Common myeloid progenitor, CD34-positive (primary cell): ENCODE data around the gene SPTY2D1.
"Not testable (repeated sequence)": the region's sequence is repeated elsewhere in the genome, so short reads cannot be mapped to it uniquely, and the experiment has no call there.

Experiments
- CTCF ChIA-PET: fragments of 350-600 bp; sonication (Branson Sonifier 250); formaldehyde crosslinking; loops from one replicate; lab custom pipeline; 2021; ENCODE audit warnings: antibody characterized with exemption; lab: Charles Lee
- POLR2A ChIA-PET: fragments of 350-600 bp; sonication (Branson Sonifier 250); formaldehyde crosslinking; loops from one replicate; lab custom pipeline; 2021; ENCODE audit warnings: antibody characterized with exemption; lab: Charles Lee
- DNase-seq, 3 donors: peaks; one replicate each; pipeline versions ENCODE4 v3.0.0 to v3.0.0-alpha.2; 2013
- H3K27ac ChIP-seq, 2 experiments: 1 replicate in 1 of 2; 2 replicates in 1 of 2; pipeline ENCODE4 v1.7.0; 2013; ENCODE audit warnings: inconsistent platforms in 2 of 2, low read length in 2 of 2, mild to moderate bottlenecking in 2 of 2, low read depth in 1 of 2, moderate library complexity in 1 of 2; ENCODE audit not compliant: severe bottlenecking in 2 of 2, insufficient read depth in 1 of 2, poor library complexity in 1 of 2
- H3K27me3 ChIP-seq, 5 experiments: replicated peaks in 2 of 5; 1 replicate in 3 of 5; 2 replicates in 2 of 5; pipeline versions ENCODE4 v1.6.1 to v1.7.0; 2013; ENCODE audit warnings: low read length in 4 of 5, mild to moderate bottlenecking in 2 of 5, moderate library complexity in 2 of 5, inconsistent platforms in 1 of 5; ENCODE audit not compliant: insufficient read depth in 5 of 5, control insufficient read depth in 4 of 5
- H3K36me3 ChIP-seq, 4 experiments: 1 replicate in 2 of 4; 2 replicates in 2 of 4; pipeline versions ENCODE4 v1.6.1 to v1.7.0; 2013; ENCODE audit warnings: low read length in 3 of 4, control low read depth in 1 of 4, mild to moderate bottlenecking in 1 of 4; ENCODE audit not compliant: control insufficient read depth in 4 of 4, insufficient read depth in 4 of 4
- H3K4me1 ChIP-seq, 4 experiments: 1 replicate in 3 of 4; 2 replicates in 1 of 4; pipeline versions ENCODE4 v1.6.1 to v1.7.1; 2013; ENCODE audit warnings: low read length in 3 of 4, mild to moderate bottlenecking in 3 of 4, control low read depth in 1 of 4, inconsistent platforms in 1 of 4, moderate library complexity in 1 of 4; ENCODE audit not compliant: control insufficient read depth in 4 of 4, insufficient read depth in 4 of 4; ENCODE audit errors: control extremely low read depth in 1 of 4
- H3K4me3 ChIP-seq, 7 experiments: 1 replicate in 4 of 7; 2 replicates in 3 of 7; pipeline versions ENCODE4 v1.5.1 to v1.7.0; 2013; ENCODE audit warnings: mild to moderate bottlenecking in 7 of 7, low read length in 6 of 7, moderate library complexity in 6 of 7, inconsistent platforms in 2 of 7, low read depth in 2 of 7, control low read depth in 1 of 7; ENCODE audit not compliant: insufficient read depth in 4 of 7, control insufficient read depth in 1 of 7; ENCODE audit errors: extremely low read depth in 1 of 7
- H3K9me3 ChIP-seq, 5 experiments: 1 replicate in 4 of 5; 2 replicates in 1 of 5; pipeline versions ENCODE4 v1.6.1 to v1.7.1; 2013; ENCODE audit warnings: low read length in 4 of 5, mild to moderate bottlenecking in 2 of 5, inconsistent platforms in 1 of 5, low read depth in 1 of 5, moderate library complexity in 1 of 5; ENCODE audit not compliant: control insufficient read depth in 4 of 5, insufficient read depth in 2 of 5; ENCODE audit errors: control extremely low read depth in 1 of 5
- WGBS: methylation state at CpG from one replicate; pipeline ENCODE4 v1.1.5; 2013; ENCODE audit not compliant: insufficient coverage; 5-methylcytosine and 5-hydroxymethylcytosine counted together

The SPTY2D1 gene

GRCh38 chr11:18643034-18643433 is 8.9 kb upstream of the SPTY2D1 start:
- H3K27me3 ChIP-seq, H3K36me3 ChIP-seq, POLR2A ChIA-PET, H3K9me3 ChIP-seq, H3K4me3 ChIP-seq, DNase-seq, H3K27ac ChIP-seq, H3K4me1 ChIP-seq: not testable (repeated sequence)
- WGBS: no CpG with 5 or more reads among the region's 4 CpGs
- CTCF ChIA-PET: interaction anchor here (0.5 kb wide), 1 partner anchor 9 kb away, joined by 3 read pairs; no protein-coding TSS in a partner anchor

- Histone ChIP-seq H3K9me3 (no peaks in the 10 kb centered on the region), H3K27ac (no peak overlapping the region), H3K4me3 (no peak overlapping the region), H3K27me3 (peaks cover 0 to 5% (median 0%) of the 10 kb centered on the region in 5 experiments), H3K4me1 (no peaks in the 10 kb centered on the region), H3K36me3 (no peaks in the 10 kb centered on the region)
- CTCF ChIA-PET: interaction anchor here (1.4 kb wide), 1 partner anchor 13 kb away, joined by 4 read pairs; no protein-coding TSS in a partner anchor
- WGBS: no CpG with 5 or more reads among the region's 1 CpG
- POLR2A ChIA-PET: no interaction called here
- no peak for DNase-seq
These were observed 7.5 kb upstream of the SPTY2D1 start for GRCh38 chr11:18641677-18642076.

- DNase-seq: peak; percentile 13 to 68 (median 51)
- Histone ChIP-seq H3K9me3 (no peaks in the 10 kb centered on the region), H3K4me3 (peak overlapping the region; percentile 81 to 99 (median 97)), H3K27me3 (no peaks in the 10 kb centered on the region), H3K4me1 (peaks cover 8 to 20% (median 13%) of the 10 kb centered on the region in 4 experiments), H3K36me3 (peaks cover 0 to 5% (median 0%) of the 10 kb centered on the region in 4 experiments), H3K27ac (peak overlapping the region; percentile 91 to 97)
- WGBS: 16% methylated on average over 29 of the region's 31 CpGs
- POLR2A ChIA-PET: interaction anchor here (0.9 to 1.2 kb wide), 4 partner anchors 12 to 88 kb away, joined by 3 to 5 read pairs (median 3); no protein-coding TSS in a partner anchor
- CTCF ChIA-PET: interaction anchor here (0.9 to 1.5 kb wide), 9 partner anchors 12 to 238 kb away, joined by 3 to 4 read pairs (median 4); no protein-coding TSS in a partner anchor
These were observed 644 bp downstream of the SPTY2D1 start for GRCh38 chr11:18633256-18634139.

- H3K27ac ChIP-seq: peak overlapping the region in 1 of 2 experiments; percentile 97
- ChIA-PET POLR2A (no interaction called here), CTCF (interaction anchor here (0.9 to 1.2 kb wide), 3 partner anchors 11 to 24 kb away, joined by 4 read pairs; no protein-coding TSS in a partner anchor)
- no peaks in the 10 kb centered on the region for H3K9me3 ChIP-seq
- H3K27me3 ChIP-seq: no peaks in the 10 kb centered on the region
- peak overlapping the region in 5 of 7 experiments; percentile 94 to 99 (median 97) for H3K4me3 ChIP-seq
- peaks cover 0 to 5% (median 0%) of the 10 kb centered on the region in 4 experiments for H3K36me3 ChIP-seq
- no peak for DNase-seq
- peaks cover 8 to 20% (median 13%) of the 10 kb centered on the region in 4 experiments for H3K4me1 ChIP-seq
- WGBS: 14% methylated on average over 1 of the region's 2 CpGs
These were observed 1.3 kb downstream of the SPTY2D1 start for GRCh38 chr11:18632841-18633240.

GRCh38 chr11:18624161-18624560 is 10.0 kb downstream of the SPTY2D1 start:
- Histone ChIP-seq H3K27me3 (no peaks in the 10 kb centered on the region), H3K4me3 (no peak overlapping the region), H3K36me3 (peaks cover 0 to 3% (median 0%) of the 10 kb centered on the region in 4 experiments), H3K9me3 (peaks cover 0 to 5% (median 0%) of the 10 kb centered on the region in 5 experiments), H3K27ac (no peak overlapping the region), H3K4me1 (peaks cover 0 to 5% (median 2%) of the 10 kb centered on the region in 4 experiments)
- ChIA-PET CTCF (interaction anchor here (0.6 to 1.1 kb wide), 2 partner anchors 12 to 1355 kb away, joined by 3 read pairs; no protein-coding TSS in a partner anchor), POLR2A (no interaction called here)
- DNase-seq: no peak
- WGBS: 100% methylated on average over 1 of the region's 1 CpG

- POLR2A ChIA-PET: no interaction called here
- CTCF ChIA-PET: interaction anchor here (1.1 kb wide), 1 partner anchor 12 kb away, joined by 3 read pairs; no protein-coding TSS in a partner anchor
- no peak overlapping the region for H3K4me3 ChIP-seq
- no peak overlapping the region for H3K27ac ChIP-seq
- WGBS: 83% methylated on average over 1 of the region's 2 CpGs
- peaks cover 2 to 9% (median 7%) of the 10 kb centered on the region in 4 experiments for H3K4me1 ChIP-seq
- H3K36me3 ChIP-seq: no peaks in the 10 kb centered on the region
- no peaks in the 10 kb centered on the region for H3K27me3 ChIP-seq
- H3K9me3 ChIP-seq: peaks cover 0 to 5% (median 0%) of the 10 kb centered on the region in 5 experiments
- DNase-seq: no peak
These were observed 10.4 kb downstream of the SPTY2D1 start for GRCh38 chr11:18623707-18624106.
